Endometrial microvascular endothelial cells (primary cell): ENCODE results near the gene POLD2. TPM values are rescaled to one million over a fixed set of nuclear protein-coding genes. Genes with fewer than 3 reads are reported as not detected.

Experiments
- in situ Hi-C: cut with HindIII; loops from 2 replicates; pipeline ENCODE4 v1.10.0; 2017; ENCODE audit warnings: low sequenced_read_pairs, low pct_unique_long_range_greater_than_20kb; ENCODE audit errors: inconsistent ontology term
- total RNA-seq: library from RNA; depleted of rRNA; stranded (reverse); fragments of >200 nt; gene quantifications from one replicate; pipeline ENCODE4 v1.2.3, GENCODE V29; 2015; ENCODE audit errors: inconsistent ontology term

POLD2 gene
- total RNA-seq, 1 donor from 2014 or later, result 102 TPM

DNA sequence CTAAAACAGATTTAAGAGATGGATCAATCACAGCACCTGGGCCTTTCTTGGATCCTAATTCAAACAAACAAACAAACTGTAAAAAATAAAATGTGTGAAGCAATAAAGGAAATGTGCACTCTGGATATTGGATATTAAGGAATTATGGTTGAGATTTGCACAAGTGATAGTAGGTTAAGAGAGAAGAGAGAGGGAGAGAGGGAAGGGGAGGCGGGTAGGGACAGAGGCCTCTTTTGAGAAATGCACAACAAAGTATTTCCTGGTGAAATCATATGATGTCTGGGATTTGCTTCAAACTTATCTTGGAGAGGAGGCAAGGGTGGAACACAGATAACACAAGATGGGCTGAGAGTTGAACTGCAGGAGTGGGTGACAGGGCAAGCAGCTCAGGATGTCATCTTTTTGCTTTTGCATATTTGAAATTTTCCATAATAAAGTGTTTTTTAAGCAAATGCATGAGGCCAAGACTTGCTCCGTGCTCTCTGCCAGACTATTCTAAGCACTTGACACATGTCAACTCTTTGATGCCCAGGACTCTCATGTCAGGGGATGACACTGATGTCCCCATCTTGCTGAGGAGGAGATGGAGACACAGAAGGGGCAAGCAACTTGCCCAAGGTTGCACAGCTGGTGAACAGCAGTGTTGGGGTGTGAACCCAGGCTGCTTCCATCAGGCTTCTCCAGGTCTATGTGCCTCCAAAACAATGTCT lies 28.3 kb downstream of the POLD2 start:
- in situ Hi-C loops, result no loop called here

DNA sequence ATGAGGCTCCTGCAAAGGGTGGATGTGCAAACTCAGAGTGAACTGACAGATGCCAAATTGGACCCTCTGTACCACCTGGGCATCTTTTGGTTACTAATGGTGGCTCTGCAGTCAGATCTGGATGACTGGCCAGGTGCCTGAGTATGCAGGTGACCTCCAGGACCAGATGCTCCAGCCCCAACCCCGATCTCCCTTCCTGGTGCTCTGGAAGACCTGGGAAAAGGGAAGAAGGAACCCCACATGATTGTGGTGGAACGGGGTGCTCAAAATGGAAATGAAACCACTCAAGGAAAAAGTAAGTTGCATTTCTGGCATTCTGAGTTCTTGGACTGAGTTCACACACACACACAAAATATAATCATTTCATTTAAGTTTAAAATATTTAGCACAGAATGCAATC lies 29.0 kb downstream of the POLD2 start:
- in situ Hi-C loops, result no loop called here

DNA sequence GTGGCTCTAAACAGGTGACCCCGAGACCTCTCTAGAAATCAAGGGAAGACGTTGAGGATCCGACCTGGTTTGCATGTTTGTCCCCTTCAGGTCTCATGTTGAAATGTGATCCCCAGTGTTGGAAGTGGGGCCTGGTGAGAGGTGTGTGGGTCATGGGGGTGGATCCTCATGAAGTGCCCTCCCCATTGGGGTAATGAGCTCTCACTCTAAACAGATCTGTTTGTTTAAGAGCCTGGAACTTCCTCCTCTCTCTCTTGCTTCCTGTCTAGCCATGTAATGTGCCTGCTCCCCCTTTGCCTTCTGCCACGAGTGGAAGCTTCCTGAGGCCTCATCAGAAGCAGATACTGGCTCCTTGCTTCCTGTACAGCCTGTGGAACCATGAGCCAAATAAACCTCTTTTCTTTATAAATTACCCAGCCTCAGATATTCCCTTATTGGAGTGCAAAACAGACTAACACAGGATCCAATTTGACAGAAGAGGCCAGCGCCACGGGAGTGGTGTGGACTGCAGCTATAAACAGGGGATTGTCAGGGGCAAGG lies 30.2 kb downstream of the POLD2 start:
- in situ Hi-C loops, result no loop called here

DNA sequence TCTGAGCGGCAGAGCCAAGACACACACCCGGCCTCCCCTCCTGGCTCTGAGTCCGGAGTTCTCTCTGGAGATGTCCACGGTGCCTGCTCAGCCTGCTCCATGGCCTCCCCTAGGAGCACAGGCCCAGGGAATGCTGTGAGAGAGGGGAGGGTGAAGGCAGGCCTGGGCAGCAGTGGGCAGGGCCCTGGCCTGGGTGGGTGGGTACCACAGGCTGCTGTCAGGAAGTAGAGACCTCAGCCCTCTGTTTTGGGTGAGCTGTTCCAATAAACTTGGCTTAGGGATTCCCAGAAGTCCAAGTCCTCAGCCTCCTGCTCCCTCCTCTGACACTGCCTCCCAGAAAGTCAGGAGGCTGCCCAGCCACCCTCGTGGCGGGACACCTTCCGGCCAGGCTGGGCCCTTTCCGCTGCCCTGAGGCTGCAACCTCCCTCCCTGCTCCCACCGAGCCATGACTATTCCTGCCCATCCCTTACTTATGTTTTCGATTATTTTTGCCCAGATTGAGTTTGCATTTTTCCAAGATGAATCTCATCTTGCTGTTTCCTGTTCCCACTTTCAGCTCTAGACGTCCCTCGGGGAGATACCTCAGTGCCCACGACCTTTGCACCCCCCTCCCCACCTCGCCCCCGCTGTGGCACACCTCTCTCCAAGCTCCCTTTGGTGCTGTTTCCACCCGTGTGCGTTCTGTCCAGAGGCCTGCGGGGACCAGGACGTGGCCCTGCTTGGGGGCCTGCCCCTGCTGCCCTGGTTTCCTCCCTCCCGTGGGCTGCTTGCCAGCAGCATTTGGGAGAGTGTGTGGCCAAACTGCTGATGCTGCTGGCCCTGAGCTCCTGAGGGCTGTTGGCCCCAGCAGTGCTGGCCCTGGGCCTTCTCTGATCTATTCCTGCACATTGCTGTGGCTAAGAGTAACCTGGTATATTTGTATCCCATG lies 35.2 kb downstream of the POLD2 start:
- in situ Hi-C loops, result no loop called here

DNA sequence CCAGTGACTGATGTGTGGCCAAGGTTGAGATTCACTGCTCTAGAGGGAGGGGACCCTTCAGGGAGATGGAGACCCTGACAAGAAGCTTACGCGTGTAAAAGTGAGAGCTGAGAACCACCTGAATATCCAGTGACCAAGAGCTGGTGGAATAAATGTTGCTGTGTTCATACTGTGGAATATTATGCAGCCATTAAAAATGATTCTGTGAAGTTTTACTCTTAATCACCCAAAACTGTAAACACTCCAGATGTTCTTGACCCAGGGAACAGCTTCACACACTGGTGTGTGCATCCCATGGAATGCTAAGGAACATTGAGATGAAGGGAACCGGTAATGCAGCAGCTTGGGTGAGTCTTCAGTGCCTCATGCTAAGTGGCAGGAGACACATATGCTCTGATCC lies 36.7 kb downstream of the POLD2 start:
- in situ Hi-C loops, result no loop called here

DNA sequence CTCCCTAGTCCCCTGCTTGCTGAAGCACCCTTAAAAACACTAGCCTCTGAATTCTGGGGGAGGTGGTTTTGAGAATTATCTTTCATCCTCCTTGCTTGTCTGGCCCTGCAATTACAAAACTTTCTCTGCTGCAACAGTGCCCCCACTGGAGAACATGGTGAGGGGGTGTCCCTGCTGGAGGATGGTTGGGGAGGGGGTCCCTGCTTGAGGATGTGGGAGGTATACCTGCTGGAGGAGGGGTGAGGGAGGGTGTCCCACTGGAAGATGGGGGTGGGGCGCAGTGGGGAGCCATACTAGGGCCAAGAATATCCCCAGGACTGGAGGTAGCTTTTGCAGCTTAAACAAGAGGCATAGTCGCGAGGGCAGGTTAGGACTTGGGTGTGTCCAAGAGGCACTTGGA lies 37.8 kb downstream of the POLD2 start:
- in situ Hi-C loops, result no loop called here

DNA sequence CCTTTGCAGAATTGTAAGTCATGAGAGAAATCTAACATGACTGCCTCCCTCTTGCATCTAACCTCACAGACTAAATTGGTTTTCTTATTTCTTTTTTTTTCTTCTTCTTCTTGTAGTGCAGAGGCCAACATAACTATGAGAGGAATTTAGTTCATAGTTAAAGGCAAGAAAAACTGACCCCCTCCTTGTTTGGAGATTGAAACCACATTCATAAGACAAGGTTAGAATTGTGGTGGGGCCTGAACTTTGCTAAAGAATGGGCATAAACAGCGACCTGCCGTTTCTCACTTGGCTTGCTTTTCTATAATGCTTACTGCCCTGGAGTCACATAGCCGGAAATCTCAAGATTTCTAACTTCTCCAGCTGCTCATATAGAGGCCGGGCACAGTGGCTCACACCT lies 38.6 kb downstream of the POLD2 start:
- in situ Hi-C loops, result no loop called here

DNA sequence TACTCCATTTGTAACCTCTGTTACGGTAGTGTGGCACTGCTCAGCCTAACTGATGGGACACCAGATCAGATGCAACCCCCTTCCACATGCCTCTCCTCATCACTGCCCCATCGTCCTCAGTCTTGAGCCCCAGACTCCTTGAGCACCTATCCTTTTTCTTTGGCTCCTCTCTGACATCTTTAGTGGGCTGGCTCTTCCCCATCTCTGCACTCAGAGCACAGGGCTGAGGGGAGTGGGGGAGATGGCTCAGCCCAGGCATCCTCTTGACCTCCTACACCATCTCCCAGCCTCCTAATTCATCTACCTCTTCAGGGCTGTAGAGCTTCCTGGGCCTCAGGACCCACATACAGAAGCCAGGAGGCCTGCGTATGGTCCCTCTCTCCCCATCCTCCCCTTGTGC lies 39.6 kb downstream of the POLD2 start:
- in situ Hi-C loops, result no loop called here

DNA sequence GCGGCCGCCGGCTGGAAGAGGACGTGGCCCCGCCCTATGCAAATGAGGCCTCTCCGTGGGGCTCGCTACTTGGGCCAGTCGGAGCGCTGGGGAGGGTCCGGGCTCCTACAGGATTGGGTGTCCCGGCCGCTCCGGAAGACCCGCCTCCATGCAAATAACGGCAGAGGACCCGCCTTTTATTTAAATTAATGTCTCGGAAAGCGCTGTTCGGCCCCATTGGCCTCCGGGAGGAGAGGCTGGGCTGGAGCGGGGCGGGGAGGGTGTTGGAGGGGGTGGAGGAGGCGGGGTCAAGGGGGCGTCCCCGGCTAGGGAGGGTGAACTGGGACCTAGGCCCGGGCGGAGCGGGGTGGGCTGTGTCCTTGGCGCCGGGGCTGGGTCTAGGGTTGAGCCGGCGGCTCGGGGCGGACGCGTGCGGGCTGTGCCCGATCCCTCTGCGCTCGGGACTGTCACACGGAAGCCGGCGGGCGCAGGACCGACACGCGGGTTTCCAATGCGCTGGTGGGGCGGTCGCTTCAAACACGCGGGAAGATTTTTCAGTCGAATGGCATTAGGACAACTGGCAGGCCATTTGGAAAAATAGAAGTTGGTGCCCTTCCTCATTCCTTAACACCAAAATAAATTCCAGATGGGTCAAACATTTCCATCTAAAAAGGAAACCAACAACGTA lies 40.7 kb downstream of the POLD2 start:
- in situ Hi-C loops, result no loop called here

DNA sequence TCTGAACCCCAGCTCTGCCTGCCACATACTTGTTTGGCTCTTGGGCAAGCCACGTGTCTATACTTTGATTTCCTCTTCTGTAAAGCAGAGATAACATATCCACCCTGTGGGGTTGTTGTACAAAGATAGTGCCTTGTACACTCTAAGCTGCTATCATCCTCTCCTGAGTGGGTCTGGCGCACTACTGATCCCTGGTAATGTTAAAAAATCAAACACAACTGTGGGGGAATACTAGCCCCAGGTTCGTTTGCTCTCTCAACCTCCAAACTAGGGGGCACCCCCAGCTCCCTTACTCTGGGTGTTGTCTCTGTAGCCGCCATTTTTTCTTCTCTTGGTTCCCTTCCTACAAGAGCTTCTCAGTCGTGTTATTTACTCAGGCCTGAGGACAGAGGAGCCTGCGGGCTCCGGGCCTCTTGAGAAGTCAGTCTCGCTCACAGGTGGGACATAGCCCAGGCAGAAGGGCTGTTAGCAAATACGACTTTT lies 42.0 kb downstream of the POLD2 start:
- in situ Hi-C loops, result no loop called here

DNA sequence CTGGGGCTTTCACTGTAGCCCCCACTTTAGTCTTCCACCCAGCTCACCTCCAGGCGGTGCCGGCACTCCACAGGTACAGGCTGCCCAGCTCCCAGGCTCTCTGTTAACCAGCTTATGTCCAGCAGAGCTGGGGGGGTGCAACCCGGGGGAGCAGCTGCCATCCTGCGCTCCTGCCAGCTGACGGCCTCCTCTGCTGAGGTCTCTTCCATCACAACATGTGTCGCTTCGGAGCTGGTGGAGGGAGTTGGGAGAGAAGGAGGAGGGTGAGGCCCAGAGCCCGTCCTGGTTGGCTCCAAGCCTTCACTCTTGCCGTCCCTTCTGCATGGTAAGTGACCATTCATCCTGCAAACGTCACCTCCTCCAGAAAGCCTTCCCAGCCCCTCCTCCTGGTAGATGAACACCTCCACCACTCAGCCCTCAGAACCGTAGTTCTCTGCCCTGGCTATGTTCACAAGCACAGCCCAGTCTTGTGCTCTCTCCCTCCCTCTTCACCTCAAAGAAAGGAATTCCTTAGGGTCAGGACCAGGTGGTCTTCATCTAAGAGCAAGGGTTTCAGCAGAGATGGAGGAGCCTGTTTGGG lies 42.6 kb downstream of the POLD2 start:
- in situ Hi-C loops, result no loop called here

DNA sequence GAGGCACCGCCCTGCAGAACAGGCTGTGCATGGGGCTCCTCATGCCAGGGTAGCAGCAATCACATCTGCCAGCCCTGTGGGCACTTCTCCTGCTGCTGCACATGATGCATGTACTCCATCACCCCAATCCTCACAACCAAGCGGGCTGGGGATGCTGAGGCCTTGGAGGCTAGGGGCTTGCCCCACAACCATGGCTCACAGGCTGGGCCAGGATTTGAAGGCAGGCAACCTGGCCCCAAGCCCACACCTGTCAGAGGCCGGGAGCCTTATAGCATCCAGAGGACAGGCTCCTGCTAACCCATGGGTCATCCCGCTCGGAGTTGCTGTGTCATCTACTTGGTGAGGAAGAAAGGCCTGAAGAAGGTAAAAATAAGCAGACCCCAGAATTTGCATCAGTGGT lies 43.2 kb downstream of the POLD2 start:
- in situ Hi-C loops, result no loop called here

DNA sequence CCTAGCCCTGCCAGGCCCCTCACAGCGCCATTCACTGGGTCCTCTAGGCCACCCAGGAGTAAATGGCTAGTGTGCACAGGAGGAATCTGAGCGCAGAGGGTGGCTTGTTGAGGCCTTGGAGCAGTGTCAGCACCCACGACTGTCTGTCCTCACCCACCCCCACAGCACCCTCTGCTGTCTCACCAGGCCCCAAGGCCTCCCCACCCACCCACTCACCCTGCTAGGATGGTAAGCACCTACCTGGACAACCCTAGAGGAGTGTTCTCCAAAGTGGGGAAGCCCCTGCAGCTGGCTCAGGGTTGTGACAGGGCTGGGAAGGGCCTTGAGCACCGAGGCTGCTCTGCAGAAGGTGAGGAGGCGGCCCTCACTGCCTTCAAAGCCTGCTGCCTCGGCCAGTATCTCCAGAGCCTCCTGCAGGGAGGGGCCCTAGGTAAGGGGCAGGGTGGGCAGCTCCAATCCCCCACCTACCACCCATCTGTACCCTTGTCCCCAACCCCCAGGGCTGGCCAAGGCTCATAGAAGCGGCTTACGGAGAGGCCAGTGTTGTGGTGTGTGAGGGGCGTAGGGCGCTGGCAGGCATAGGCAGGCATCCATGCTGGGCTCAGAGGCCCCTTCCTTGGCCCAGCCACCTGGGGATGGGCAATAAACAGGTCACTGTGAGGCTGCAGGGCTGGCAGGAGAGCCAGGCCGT lies 43.9 kb downstream of the POLD2 start:
- in situ Hi-C loops, result no loop called here

DNA sequence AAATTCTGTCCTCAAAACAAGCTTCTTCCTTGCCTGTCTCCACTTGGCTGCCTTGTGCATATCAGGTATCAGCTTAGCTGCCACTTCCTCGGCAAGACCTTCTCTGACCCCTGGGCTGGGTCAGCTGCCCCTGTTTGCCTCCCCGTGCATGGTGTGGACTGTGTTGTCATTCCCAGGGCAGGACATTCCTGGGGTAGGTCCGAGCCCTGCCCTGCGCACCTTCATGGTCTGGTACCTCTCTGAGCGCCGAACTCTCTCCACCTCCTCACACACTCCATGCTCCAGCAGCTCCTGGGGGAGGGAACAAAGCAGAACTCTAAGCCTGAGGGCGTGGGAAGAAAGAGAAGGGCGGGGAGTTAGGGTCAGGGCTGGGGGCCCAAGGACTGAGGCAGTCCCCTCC lies 44.8 kb downstream of the POLD2 start:
- in situ Hi-C loops, result no loop called here

DNA sequence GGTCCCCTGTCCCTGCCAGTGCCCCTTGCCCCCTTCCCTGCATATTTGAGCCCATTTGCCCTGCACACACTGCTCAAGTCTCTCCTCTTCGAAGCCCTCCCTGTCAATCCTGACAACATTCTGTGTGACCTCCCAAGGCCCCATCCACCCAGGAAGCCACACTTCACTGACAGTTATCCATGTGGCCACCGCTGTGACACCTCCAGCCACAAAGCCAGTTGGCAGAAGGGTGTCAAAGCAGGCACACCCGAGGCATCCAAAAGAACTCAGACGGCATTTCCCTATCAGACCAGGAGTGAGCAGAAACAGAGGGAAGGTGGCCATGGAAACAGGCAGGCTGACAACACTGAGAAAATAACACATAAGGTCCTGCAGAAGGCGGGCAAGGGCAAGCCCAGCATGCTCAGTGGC lies 45.7 kb downstream of the POLD2 start:
- in situ Hi-C loops, result no loop called here

DNA sequence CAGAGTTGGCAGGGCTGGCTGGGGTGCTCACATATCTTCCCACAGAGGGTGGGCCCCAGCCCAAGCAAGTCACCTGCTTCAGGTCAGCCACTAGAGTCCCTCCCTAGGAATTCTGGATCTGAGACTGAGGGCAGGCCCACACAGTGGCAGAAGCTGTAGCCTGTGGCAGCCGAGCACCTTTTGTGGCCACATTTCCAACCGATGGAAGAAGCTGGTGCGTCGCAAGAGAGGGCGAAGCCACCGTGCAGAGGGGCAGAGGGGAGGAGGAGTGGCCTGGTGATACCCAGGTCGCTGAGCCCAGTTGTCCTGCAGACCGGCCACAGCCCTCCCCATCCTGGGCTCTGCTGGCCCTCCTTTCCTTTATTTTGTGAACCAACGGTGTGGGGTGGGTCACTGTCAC lies 46.3 kb downstream of the POLD2 start:
- in situ Hi-C loops, result no loop called here

DNA sequence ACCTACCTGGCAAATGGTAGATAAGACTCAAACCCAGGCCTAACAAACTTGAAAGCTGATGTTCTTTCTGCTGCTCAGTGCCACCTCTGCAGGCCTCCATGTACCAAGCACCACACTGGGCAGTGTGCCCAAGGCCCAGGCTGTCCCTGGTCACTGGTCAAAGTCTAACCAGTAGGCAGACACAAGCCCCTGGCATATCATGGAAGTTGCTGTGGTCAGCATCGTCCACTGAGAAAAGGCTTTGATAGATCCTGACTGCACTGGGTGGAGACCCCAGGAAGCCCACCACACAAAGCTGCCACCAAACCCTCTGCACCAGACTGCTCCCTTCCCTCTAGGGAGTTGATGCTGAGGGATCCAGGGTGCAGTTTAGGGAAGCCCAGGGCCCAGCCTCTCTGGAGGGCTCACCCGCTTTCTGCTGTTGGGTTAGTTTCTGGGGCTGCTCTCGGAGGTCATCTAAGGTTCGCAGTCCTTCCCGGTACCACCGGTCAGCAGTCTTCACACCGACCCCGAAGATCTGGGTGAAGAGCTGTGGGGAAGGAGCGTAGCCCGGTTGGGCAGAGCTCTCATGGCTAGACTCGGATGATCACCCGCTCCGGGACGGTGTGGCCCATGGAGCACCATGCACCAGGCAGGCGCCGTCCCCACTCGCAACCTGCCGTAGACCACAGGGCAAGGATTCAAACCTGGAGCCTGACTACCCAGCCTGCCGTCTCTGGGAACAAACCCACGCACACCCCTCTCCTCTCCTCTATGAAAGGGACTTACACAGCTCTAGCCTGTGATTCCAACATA lies 47.0 kb downstream of the POLD2 start:
- in situ Hi-C loops, result no loop called here
